Gastrocnemius medialis (tissue), 4 donors: ENCODE measurements around the gene BRCA2. TPM values are rescaled to one million over a fixed set of nuclear protein-coding genes. Genes with fewer than 3 reads are reported as not detected.
"Not testable (repeated sequence)": the region's sequence is repeated elsewhere in the genome, so short reads cannot be mapped to it uniquely, and the experiment has no call there.

ENCODE experiments used
- ATAC-seq, 2 donors: fragments of 150-250 bp; one replicate each; pipeline ENCODE4 v1.9.1; 2016
- DNase-seq, 2 donors: peaks; one replicate each; pipeline ENCODE4 v3.0.0-alpha.2; 2019
- H3K27ac ChIP-seq, 4 donors: fragments of 200-600 bp; sonication (generic); 1 replicate in 1 of 4; 2 replicates in 3 of 4; pipeline ENCODE4 v1.5.1; 2016 to 2018; ENCODE audit warnings: mild to moderate bottlenecking in 2 of 4, moderate library complexity in 1 of 4
- H3K27me3 ChIP-seq, 3 donors: fragments of 200-600 bp; sonication (generic) in 2 of 3; 1 replicate in 1 of 3; 2 replicates in 2 of 3; pipeline versions ENCODE4 v1.5.1 to v1.6.0; 2016 to 2019; ENCODE audit warnings: mild to moderate bottlenecking in 1 of 3, moderate library complexity in 1 of 3
- H3K36me3 ChIP-seq, 2 donors: fragments of 200-600 bp; sonication (generic) in 1 of 2; one replicate each; pipeline ENCODE4 v1.5.1; 2017 to 2018
- H3K4me1 ChIP-seq, 2 donors: fragments of 200-600 bp; sonication (generic) in 1 of 2; one replicate each; pipeline ENCODE4 v1.5.1; 2016 to 2017; ENCODE audit warnings: mild to moderate bottlenecking in 2 of 2
- H3K4me3 ChIP-seq, 4 donors: fragments of 200-600 bp; sonication (generic) in 3 of 4; 1 replicate in 1 of 4; 2 replicates in 3 of 4; pipeline ENCODE4 v1.5.1; 2016 to 2019; ENCODE audit warnings: mild to moderate bottlenecking in 2 of 4
- H3K9me3 ChIP-seq, 3 donors: fragments of 200-600 bp; sonication (generic) in 2 of 3; 1 replicate in 1 of 3; 2 replicates in 2 of 3; pipeline ENCODE4 v1.5.1; 2016 to 2019
- POLR2A ChIP-seq, 2 donors: fragments of 450-650 bp; IDR thresholded peaks; one replicate each; pipeline ENCODE4 v1.6.1; 2017; ENCODE audit warnings: antibody characterized with exemption in 2 of 2, mild to moderate bottlenecking in 2 of 2, moderate library complexity in 2 of 2
- in situ Hi-C, 4 donors: fragments of 200-750 bp; cut with MboI; loops; one replicate each; pipeline versions ENCODE4 v1.15.0 to v1.8.0; 2017; ENCODE audit warnings: low sequenced_read_pairs in 4 of 4
- intact Hi-C: fragments of 100-400 bp; cut with DNase I; formaldehyde crosslinking; loops from one replicate; pipeline ENCODE4 v1.15.1; 2023; ENCODE audit warnings: low total_unique reads
- total RNA-seq, 4 donors: library from RNA; depleted of rRNA; stranded (reverse); fragments of >200 nt; gene quantifications; one replicate each; pipeline versions ENCODE4 v1.1.0 to v1.2.3, GENCODE V29; 2016
- TF ChIP-seq, protein P1 (sequence below), 5 experiments: fragments of 450-650 bp in 3 of 5; fragments of 200-600 bp in 2 of 5; sonication (generic) in 2 of 5; IDR thresholded peaks in 4 of 5; conservative IDR thresholded peaks in 1 of 5; 1 replicate in 4 of 5; 2 replicates in 1 of 5; pipeline ENCODE4 v1.5.1; 2016 to 2019; ENCODE audit warnings: antibody characterized with exemption in 5 of 5, mild to moderate bottlenecking in 3 of 5, moderate library complexity in 3 of 5

The BRCA2 gene
- total RNA-seq, 4 donors from 2014 or later, result 0.02 to 0.20 (median 0.12) TPM

DNA sequence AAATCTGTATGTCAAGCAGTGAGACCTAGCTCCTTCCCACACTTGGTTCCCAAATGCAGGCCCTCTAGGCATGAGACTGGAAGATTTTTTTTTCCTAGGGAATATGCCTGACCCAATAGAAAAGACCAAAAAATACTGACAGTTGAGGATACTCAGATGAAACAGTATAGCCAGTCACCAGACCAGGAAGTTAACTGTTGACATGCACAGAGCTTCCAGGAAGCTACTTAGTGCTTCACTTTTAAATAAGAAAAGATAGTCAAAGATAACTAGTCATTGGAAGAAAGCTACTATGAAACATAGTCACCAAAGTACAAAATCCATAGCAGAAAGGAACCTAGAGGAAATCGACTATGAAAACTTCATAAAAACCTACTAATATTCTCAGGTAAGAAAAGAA is 32.3 kb downstream of the BRCA2 start:
- ATAC-seq, result no peak
- H3K9me3 ChIP-seq, result no peaks in the 10 kb centered on the region
- no peaks in the 10 kb centered on the region for H3K27me3 ChIP-seq
- TF ChIP-seq, protein P1, sequence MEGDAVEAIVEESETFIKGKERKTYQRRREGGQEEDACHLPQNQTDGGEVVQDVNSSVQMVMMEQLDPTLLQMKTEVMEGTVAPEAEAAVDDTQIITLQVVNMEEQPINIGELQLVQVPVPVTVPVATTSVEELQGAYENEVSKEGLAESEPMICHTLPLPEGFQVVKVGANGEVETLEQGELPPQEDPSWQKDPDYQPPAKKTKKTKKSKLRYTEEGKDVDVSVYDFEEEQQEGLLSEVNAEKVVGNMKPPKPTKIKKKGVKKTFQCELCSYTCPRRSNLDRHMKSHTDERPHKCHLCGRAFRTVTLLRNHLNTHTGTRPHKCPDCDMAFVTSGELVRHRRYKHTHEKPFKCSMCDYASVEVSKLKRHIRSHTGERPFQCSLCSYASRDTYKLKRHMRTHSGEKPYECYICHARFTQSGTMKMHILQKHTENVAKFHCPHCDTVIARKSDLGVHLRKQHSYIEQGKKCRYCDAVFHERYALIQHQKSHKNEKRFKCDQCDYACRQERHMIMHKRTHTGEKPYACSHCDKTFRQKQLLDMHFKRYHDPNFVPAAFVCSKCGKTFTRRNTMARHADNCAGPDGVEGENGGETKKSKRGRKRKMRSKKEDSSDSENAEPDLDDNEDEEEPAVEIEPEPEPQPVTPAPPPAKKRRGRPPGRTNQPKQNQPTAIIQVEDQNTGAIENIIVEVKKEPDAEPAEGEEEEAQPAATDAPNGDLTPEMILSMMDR (IDR thresholded peaks at IDR 0.05 in 4 of 5, conservative IDR thresholded peaks at IDR 0.05 in 1 of 5), result no peak
- no peak for TF ChIP-seq POLR2A (IDR thresholded peaks at IDR 0.05)
- H3K27ac ChIP-seq, result no peak overlapping the region
- H3K36me3 ChIP-seq, result no peaks in the 10 kb centered on the region
- intact Hi-C loops (no loop called here), in situ Hi-C loops (no loop called here)
- no peaks in the 10 kb centered on the region for H3K4me1 ChIP-seq
- no peak for DNase-seq
- H3K4me3 ChIP-seq, result no peak overlapping the region

DNA sequence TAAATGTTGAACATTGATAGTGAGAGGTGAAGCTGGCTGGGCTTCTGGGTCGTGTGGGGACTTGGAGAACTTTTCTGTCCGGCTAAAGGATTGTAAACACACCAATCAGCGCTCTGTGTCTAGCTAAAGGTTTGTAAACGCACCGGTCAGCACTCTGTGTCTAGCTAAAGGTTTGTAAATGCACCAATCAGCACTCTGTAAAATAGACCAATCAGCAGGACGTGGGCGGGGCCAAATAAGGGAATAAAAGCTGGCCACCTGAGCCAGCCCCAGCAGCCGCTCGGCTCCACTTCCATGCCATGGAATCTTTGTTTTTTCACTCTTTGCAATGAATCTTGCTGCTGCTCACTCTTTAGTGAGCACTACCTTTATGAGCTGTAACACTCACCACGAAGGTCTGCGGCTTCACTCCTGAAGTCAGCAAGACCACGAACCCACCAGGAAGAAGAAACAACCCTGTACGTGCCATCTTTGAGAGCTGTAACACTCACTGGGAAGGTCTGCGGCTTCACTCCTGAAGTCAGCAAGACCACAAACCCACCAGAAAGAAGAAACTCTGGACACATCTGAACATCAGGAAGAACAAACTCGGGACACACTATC is 35.6 kb downstream of the BRCA2 start:
- ATAC-seq, H3K27ac ChIP-seq, intact Hi-C loops, DNase-seq, in situ Hi-C loops, H3K4me3 ChIP-seq, H3K9me3 ChIP-seq, H3K4me1 ChIP-seq, H3K36me3 ChIP-seq, H3K27me3 ChIP-seq: not testable (repeated sequence)

DNA sequence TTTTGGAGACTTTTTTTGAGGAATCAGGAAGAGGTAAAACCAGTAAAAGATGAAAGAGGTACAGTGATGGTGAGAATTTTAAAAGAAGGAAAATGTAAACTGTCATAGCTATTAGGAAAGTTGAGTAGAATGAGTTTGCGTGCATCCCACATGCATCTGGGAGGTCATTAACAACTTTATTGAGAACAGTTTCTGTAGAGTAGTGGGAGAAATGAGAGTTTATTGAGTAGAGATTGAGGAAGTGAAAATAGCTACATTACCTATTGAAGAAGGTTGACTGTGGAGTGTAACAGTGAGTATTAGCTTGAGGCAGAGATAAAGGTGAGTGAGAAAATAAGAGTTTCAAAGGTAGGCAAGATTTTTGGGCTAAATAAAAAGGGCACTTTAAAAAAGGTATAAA is 38.7 kb downstream of the BRCA2 start:
- no peaks in the 10 kb centered on the region for H3K27me3 ChIP-seq
- DNase-seq, result no peak
- ATAC-seq, result no peak
- no peak overlapping the region for H3K4me3 ChIP-seq
- no peaks in the 10 kb centered on the region for H3K9me3 ChIP-seq
- intact Hi-C loops (no loop called here), in situ Hi-C loops (no loop called here)
- TF ChIP-seq, protein P1 (IDR thresholded peaks at IDR 0.05 in 4 of 5, conservative IDR thresholded peaks at IDR 0.05 in 1 of 5), result no peak
- H3K4me1 ChIP-seq, result no peaks in the 10 kb centered on the region
- H3K36me3 ChIP-seq, result no peaks in the 10 kb centered on the region
- H3K27ac ChIP-seq, result no peak overlapping the region

DNA sequence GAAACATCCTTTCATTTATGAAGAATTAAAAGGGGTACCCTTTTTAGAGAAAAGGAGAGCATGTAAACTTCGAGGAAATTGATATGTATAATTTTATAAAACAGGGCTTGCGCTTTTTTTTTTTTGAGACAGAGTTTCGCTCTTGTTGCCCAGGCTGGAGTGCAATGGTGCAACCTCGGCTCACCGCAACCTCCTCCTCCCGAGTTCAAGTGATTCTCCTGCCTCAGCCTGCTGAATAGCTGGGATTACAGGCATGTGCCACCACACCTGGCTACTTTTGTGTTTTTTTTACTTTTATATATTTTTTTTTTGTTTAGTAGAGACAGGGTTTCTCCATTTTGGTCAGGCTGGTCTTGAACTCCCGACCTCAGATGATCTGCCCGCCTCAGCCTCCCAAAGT is 40.6 kb downstream of the BRCA2 start:
- H3K36me3 ChIP-seq, H3K27ac ChIP-seq, ATAC-seq, DNase-seq, in situ Hi-C loops, H3K27me3 ChIP-seq, H3K9me3 ChIP-seq, intact Hi-C loops, H3K4me1 ChIP-seq, H3K4me3 ChIP-seq: not testable (repeated sequence)

DNA sequence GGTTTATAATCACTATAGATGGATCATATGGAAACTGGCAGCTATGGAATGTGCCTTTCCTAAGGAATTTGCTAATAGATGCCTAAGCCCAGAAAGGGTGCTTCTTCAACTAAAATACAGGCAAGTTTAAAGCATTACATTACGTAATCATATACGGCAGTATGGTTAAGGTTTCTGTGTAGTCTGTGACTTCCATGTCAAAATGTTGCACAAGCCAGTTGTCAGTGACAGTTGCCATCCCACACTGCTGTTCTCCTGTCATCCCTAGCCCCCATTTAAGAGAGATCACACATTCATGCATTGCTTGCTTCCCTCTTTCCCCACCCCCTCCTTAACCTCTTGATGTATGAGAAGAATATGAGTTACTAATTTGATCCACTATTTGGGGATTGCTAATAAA is 47.3 kb downstream of the BRCA2 start:
- ATAC-seq (no peak), DNase-seq (no peak)
- in situ Hi-C loops (no loop called here), intact Hi-C loops (no loop called here)
- Histone ChIP-seq H3K27me3 (no peaks in the 10 kb centered on the region), H3K4me3 (no peak overlapping the region), H3K4me1 (no peaks in the 10 kb centered on the region), H3K27ac (no peak overlapping the region), H3K9me3 (no peaks in the 10 kb centered on the region), H3K36me3 (no peaks in the 10 kb centered on the region)
- TF ChIP-seq, protein P1 (IDR thresholded peaks at IDR 0.05 in 4 of 5, conservative IDR thresholded peaks at IDR 0.05 in 1 of 5), result no peak
- TF ChIP-seq POLR2A (IDR thresholded peaks at IDR 0.05), result no peak

DNA sequence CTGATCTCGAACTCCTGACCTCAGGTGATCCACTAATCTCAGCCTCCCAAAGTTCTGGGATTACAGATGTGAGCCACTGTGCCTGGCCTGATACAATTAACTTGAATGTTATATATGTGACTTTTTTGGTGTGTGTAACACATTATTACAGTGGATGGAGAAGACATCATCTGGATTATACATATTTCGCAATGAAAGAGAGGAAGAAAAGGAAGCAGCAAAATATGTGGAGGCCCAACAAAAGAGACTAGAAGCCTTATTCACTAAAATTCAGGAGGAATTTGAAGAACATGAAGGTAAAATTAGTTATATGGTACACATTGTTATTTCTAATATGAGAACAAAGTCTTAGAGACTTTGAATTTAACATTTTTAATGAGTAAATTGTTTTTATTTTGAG is 55.5 kb downstream of the BRCA2 start:
- intact Hi-C loops, result no loop called here
- Histone ChIP-seq H3K4me3 (no peak overlapping the region), H3K36me3 (no peaks in the 10 kb centered on the region), H3K27me3 (no peaks in the 10 kb centered on the region), H3K9me3 (no peaks in the 10 kb centered on the region), H3K4me1 (no peaks in the 10 kb centered on the region), H3K27ac (no peak overlapping the region)
- DNase-seq, result no peak
- in situ Hi-C loops, result no loop called here
- no peak for TF ChIP-seq POLR2A (IDR thresholded peaks at IDR 0.05)
- TF ChIP-seq, protein P1 (IDR thresholded peaks at IDR 0.05 in 4 of 5, conservative IDR thresholded peaks at IDR 0.05 in 1 of 5), result no peak
- no peak for ATAC-seq
